ENCODE results near the gene ULK4.

ULK4 gene

GRCh38 chr3:41350441-41350840 lies 611.5 kb downstream of the ULK4 start:
- Histone ChIP-seq H3K4me3 (ENCODE audit: low read length, poor library complexity, severe bottlenecking) (no peak overlapping the region), H4K20me1 (ENCODE audit: insufficient read depth, low read length, poor library complexity, severe bottlenecking) (no peaks in the 10 kb centered on the region)
- TF ChIP-seq CTCF (conservative IDR thresholded peaks at IDR 0.05; ENCODE audit: low read length) = no peak
- no peak for TF ChIP-seq EZH2phosphoT487 (IDR thresholded peaks at IDR 0.05; ENCODE audit: borderline replicate concordance)

GRCh38 chr3:41348401-41348800 lies 613.5 kb downstream of the ULK4 start:
- Histone ChIP-seq H3K9me2 (replicated peaks; ENCODE audit: low read depth, low read length) (no peaks in the 10 kb centered on the region), H3K79me2 (ENCODE audit: insufficient read depth, low read length) (no peaks in the 10 kb centered on the region), H3K36me3 (ENCODE audit: insufficient read depth, low read length) (no peaks in the 10 kb centered on the region), H3K4me2 (ENCODE audit: low read depth, low read length, poor library complexity, severe bottlenecking) (no peak overlapping the region), H3K27me3 (ENCODE audit: insufficient read depth, low read length, poor library complexity, severe bottlenecking) (no peaks in the 10 kb centered on the region), H2AFZ (ENCODE audit: low read length) (no peak overlapping the region), H3K9me3 (ENCODE audit: insufficient read depth, low read depth, low read length) (no peaks in the 10 kb centered on the region), H4K20me1 (ENCODE audit: insufficient read depth, low read length, poor library complexity, severe bottlenecking) (no peaks in the 10 kb centered on the region), H3K4me1 (ENCODE audit: insufficient read depth, low read length, poor library complexity, severe bottlenecking) (peaks cover 9% of the 10 kb centered on the region), H3K4me3 (ENCODE audit: low read length, poor library complexity, severe bottlenecking) (no peak overlapping the region), H3F3A (ENCODE audit: low read depth) (no peaks in the 10 kb centered on the region), H3K9ac (ENCODE audit: low read depth, low read length, poor library complexity, severe bottlenecking) (no peak overlapping the region)
- TF ChIP-seq CTCF (conservative IDR thresholded peaks at IDR 0.05; ENCODE audit: low read length) = no peak
- no peak for TF ChIP-seq EZH2phosphoT487 (IDR thresholded peaks at IDR 0.05; ENCODE audit: borderline replicate concordance)

More at GRCh38 chr3:41350441-41350840, 611.5 kb downstream of the ULK4 start:
- Histone ChIP-seq H3K36me3 (ENCODE audit: insufficient read depth, low read length) (no peaks in the 10 kb centered on the region), H3K9ac (ENCODE audit: low read depth, low read length, poor library complexity, severe bottlenecking) (no peak overlapping the region), H3K9me3 (ENCODE audit: insufficient read depth, low read depth, low read length) (no peaks in the 10 kb centered on the region), H3K4me2 (ENCODE audit: low read depth, low read length, poor library complexity, severe bottlenecking) (no peak overlapping the region), H3K4me1 (ENCODE audit: insufficient read depth, low read length, poor library complexity, severe bottlenecking) (peaks cover 9% of the 10 kb centered on the region), H3K9me2 (replicated peaks; ENCODE audit: low read depth, low read length) (no peaks in the 10 kb centered on the region), H3K27me3 (ENCODE audit: insufficient read depth, low read length, poor library complexity, severe bottlenecking) (no peaks in the 10 kb centered on the region), H2AFZ (ENCODE audit: low read length) (no peak overlapping the region), H3K79me2 (ENCODE audit: insufficient read depth, low read length) (no peaks in the 10 kb centered on the region), H3F3A (ENCODE audit: low read depth) (no peaks in the 10 kb centered on the region)

GRCh38 chr3:41346698-41347270 lies 615.1 kb downstream of the ULK4 start:
- no peaks in the 10 kb centered on the region for H3F3A ChIP-seq (ENCODE audit: low read depth)
- H3K9ac ChIP-seq (ENCODE audit: low read depth, low read length, poor library complexity, severe bottlenecking) = no peak overlapping the region
- no peaks in the 10 kb centered on the region for H3K36me3 ChIP-seq (ENCODE audit: insufficient read depth, low read length)
- no peaks in the 10 kb centered on the region for H3K9me2 ChIP-seq (replicated peaks; ENCODE audit: low read depth, low read length)
- TF ChIP-seq CTCF (conservative IDR thresholded peaks at IDR 0.05; ENCODE audit: low read length) (no peak), EZH2phosphoT487 (IDR thresholded peaks at IDR 0.05; ENCODE audit: borderline replicate concordance) (no peak)
- no peaks in the 10 kb centered on the region for H4K20me1 ChIP-seq (ENCODE audit: insufficient read depth, low read length, poor library complexity, severe bottlenecking)
- H3K4me2 ChIP-seq (ENCODE audit: low read depth, low read length, poor library complexity, severe bottlenecking) = no peak overlapping the region
- no peaks in the 10 kb centered on the region for H3K79me2 ChIP-seq (ENCODE audit: insufficient read depth, low read length)
- H3K27me3 ChIP-seq (ENCODE audit: insufficient read depth, low read length, poor library complexity, severe bottlenecking) = no peaks in the 10 kb centered on the region
- no peaks in the 10 kb centered on the region for H3K9me3 ChIP-seq (ENCODE audit: insufficient read depth, low read depth, low read length)
- no peak overlapping the region for H3K4me3 ChIP-seq (ENCODE audit: low read length, poor library complexity, severe bottlenecking)
- peaks cover 9% of the 10 kb centered on the region for H3K4me1 ChIP-seq (ENCODE audit: insufficient read depth, low read length, poor library complexity, severe bottlenecking)
- H2AFZ ChIP-seq (ENCODE audit: low read length) = no peak overlapping the region
